ENCODE data around the gene CYP2F1.

DNA sequence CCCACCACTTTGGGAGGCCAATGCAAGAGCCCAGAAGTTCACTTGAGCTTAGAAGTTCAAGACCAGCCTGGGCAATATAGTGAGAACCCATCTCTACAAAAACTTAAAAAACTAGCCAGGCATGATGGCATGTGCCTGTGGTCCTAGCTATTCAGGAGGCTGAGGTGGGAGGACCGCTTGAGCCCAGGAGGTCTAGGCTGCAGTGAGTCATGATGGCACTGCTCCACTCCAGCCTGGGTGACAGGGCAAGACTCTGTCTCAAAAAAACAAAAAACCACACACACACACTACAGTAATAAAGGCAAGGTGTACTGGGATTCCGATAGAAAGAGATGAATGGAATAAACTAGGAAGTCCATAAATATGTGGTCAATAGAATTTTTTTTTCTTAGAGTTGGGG is 35.6 kb downstream of the CYP2F1 start:
- TF ChIP-seq, protein P1, sequence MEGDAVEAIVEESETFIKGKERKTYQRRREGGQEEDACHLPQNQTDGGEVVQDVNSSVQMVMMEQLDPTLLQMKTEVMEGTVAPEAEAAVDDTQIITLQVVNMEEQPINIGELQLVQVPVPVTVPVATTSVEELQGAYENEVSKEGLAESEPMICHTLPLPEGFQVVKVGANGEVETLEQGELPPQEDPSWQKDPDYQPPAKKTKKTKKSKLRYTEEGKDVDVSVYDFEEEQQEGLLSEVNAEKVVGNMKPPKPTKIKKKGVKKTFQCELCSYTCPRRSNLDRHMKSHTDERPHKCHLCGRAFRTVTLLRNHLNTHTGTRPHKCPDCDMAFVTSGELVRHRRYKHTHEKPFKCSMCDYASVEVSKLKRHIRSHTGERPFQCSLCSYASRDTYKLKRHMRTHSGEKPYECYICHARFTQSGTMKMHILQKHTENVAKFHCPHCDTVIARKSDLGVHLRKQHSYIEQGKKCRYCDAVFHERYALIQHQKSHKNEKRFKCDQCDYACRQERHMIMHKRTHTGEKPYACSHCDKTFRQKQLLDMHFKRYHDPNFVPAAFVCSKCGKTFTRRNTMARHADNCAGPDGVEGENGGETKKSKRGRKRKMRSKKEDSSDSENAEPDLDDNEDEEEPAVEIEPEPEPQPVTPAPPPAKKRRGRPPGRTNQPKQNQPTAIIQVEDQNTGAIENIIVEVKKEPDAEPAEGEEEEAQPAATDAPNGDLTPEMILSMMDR (IDR thresholded peaks at IDR 0.05), result no peak
- no peak for TF ChIP-seq POLR2A (IDR thresholded peaks at IDR 0.05)

All from body of pancreas (tissue), 4 donors.